SK-N-SH (cell line): ENCODE results near the gene METTL24.

ENCODE experiments used
- POLR2AphosphoS5 ChIP-seq: IDR thresholded peaks from 2 replicates; pipeline ENCODE4 v1.6.1; 2012; ENCODE audit warnings: low read depth, low read length
- TAF1 ChIP-seq: IDR thresholded peaks from 2 replicates; pipeline ENCODE4 v1.6.1; 2012; ENCODE audit warnings: low read depth, mild to moderate bottlenecking, low read length, moderate library complexity, borderline replicate concordance
- TF ChIP-seq, protein P1 (sequence below): fragments of 200-600 bp; sonication (generic); IDR thresholded peaks from 2 replicates; pipeline ENCODE4 v1.6.1; 2017; ENCODE audit warnings: antibody characterized with exemption, mild to moderate bottlenecking, moderate library complexity

DNA sequence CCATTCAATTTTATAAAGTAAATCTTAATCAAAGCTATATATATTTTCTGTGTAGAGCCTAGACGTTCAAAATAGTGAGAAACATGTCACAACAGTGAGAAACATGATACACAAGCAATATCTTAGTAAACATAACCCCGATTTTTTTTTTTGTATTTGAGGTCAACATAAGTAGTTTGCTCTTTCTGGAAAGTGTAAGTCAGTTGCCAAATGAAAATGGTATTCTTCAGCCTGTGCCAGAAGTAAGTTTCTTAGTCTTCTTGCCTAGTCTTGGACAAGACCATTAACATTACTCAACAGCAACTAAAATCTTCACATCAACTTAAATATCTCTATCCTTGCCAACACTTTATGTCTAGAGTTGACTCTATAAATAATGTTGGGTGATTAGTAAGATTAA lies 59.7 kb downstream of the METTL24 start:
- TF ChIP-seq POLR2AphosphoS5 (no peak), TAF1 (no peak)
- TF ChIP-seq, protein P1, sequence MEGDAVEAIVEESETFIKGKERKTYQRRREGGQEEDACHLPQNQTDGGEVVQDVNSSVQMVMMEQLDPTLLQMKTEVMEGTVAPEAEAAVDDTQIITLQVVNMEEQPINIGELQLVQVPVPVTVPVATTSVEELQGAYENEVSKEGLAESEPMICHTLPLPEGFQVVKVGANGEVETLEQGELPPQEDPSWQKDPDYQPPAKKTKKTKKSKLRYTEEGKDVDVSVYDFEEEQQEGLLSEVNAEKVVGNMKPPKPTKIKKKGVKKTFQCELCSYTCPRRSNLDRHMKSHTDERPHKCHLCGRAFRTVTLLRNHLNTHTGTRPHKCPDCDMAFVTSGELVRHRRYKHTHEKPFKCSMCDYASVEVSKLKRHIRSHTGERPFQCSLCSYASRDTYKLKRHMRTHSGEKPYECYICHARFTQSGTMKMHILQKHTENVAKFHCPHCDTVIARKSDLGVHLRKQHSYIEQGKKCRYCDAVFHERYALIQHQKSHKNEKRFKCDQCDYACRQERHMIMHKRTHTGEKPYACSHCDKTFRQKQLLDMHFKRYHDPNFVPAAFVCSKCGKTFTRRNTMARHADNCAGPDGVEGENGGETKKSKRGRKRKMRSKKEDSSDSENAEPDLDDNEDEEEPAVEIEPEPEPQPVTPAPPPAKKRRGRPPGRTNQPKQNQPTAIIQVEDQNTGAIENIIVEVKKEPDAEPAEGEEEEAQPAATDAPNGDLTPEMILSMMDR = no peak
